GM21528 (cell line): ENCODE data around the gene CYYR1.

Experiments
- ATAC-seq: cut with Tn5 transposase; IDR thresholded peaks from one replicate; pipeline ENCODE4 v1.9.1; 2021; ENCODE audit warnings: mild to moderate bottlenecking, moderate library complexity; ENCODE audit not compliant: unreplicated experiment, low FRiP score

CYYR1 gene

GRCh38 chr21:26572702-26573381 lies at the start of gene CYYR1:
TSS of gene CYYR1 (minus strand) at chr21:26573286. CDS start at chr21:26572940, 346 bp downstream.
- ATAC-seq, result no peak

- no peak for ATAC-seq
Observed at GRCh38 chr21:26617176-26617575, 44.1 kb upstream of the CYYR1 start.

- no peak for ATAC-seq
Observed at GRCh38 chr21:26614251-26614650, 41.2 kb upstream of the CYYR1 start.

GRCh38 chr21:26599261-26599660 lies 26.2 kb upstream of the CYYR1 start:
- ATAC-seq, result no peak

- ATAC-seq, result no peak
Observed at GRCh38 chr21:26597981-26598380, 24.9 kb upstream of the CYYR1 start.

- ATAC-seq, result no peak
Observed at GRCh38 chr21:26597031-26597430, 23.9 kb upstream of the CYYR1 start.

- no peak for ATAC-seq
Observed at GRCh38 chr21:26595971-26596370, 22.9 kb upstream of the CYYR1 start.

GRCh38 chr21:26593800-26594199 lies 20.7 kb upstream of the CYYR1 start:
- ATAC-seq, result no peak

GRCh38 chr21:26591543-26591942 lies 18.5 kb upstream of the CYYR1 start:
- ATAC-seq, result no peak

- no peak for ATAC-seq
Observed at GRCh38 chr21:26588446-26588845, 15.4 kb upstream of the CYYR1 start.

- no peak for ATAC-seq
Observed at GRCh38 chr21:26587736-26588201, 14.7 kb upstream of the CYYR1 start.

- ATAC-seq, result no peak
Observed at GRCh38 chr21:26583769-26584168, 10.7 kb upstream of the CYYR1 start.

GRCh38 chr21:26581818-26582217 lies 8.7 kb upstream of the CYYR1 start:
- no peak for ATAC-seq

- ATAC-seq, result no peak
Observed at GRCh38 chr21:26572076-26572701, 897 bp downstream of the CYYR1 start.

- ATAC-seq, result no peak
Observed at GRCh38 chr21:26570203-26570602, 2.9 kb downstream of the CYYR1 start.

- no peak for ATAC-seq
Observed at GRCh38 chr21:26565546-26565945, 7.5 kb downstream of the CYYR1 start.

GRCh38 chr21:26565111-26565510 lies 8.0 kb downstream of the CYYR1 start:
- ATAC-seq, result no peak

- ATAC-seq, result no peak
Observed at GRCh38 chr21:26563856-26564503, 9.1 kb downstream of the CYYR1 start.

- no peak for ATAC-seq
Observed at GRCh38 chr21:26560612-26561011, 12.5 kb downstream of the CYYR1 start.

GRCh38 chr21:26559099-26559498 lies 14.0 kb downstream of the CYYR1 start:
- ATAC-seq, result no peak

- ATAC-seq, result no peak
Observed at GRCh38 chr21:26557106-26557505, 16.0 kb downstream of the CYYR1 start.
